Measurements from ENCODE around the gene ANKRD33. TPM values are rescaled to one million over a fixed set of nuclear protein-coding genes. Genes with fewer than 3 reads are reported as not detected.

ANKRD33 gene
- total RNA-seq, 1 experiment from 2014 or later, result not detected

- Histone ChIP-seq H3K36me3 (ENCODE audit: insufficient read depth, low read length) (no peaks in the 10 kb centered on the region), H3K4me3 (ENCODE audit: low read length) (no peak overlapping the region), H3K27ac (ENCODE audit: low read length) (no peak overlapping the region), H3K9me3 (ENCODE audit: low read length) (no peaks in the 10 kb centered on the region), H2AFZ (ENCODE audit: low read length) (no peak overlapping the region), H3K9ac (ENCODE audit: low read length) (no peak overlapping the region), H3K4me2 (ENCODE audit: low read depth, low read length, poor library complexity, severe bottlenecking) (no peak overlapping the region), H3K9me2 (replicated peaks; ENCODE audit: insufficient read depth, low read length) (no peaks in the 10 kb centered on the region), H4K20me1 (ENCODE audit: insufficient read depth, low read depth, low read length) (no peaks in the 10 kb centered on the region), H3K79me2 (ENCODE audit: low read length) (no peaks in the 10 kb centered on the region), H3K27me3 (ENCODE audit: low read length) (no peaks in the 10 kb centered on the region), H3K4me1 (ENCODE audit: low read length) (no peaks in the 10 kb centered on the region)
- no peak for DNase-seq
These were observed 25.4 kb downstream of the ANKRD33 start for GRCh38 chr12:51913071-51914033.

- H3K36me3 ChIP-seq (ENCODE audit: insufficient read depth, low read length), result no peaks in the 10 kb centered on the region
- H3K4me3 ChIP-seq (ENCODE audit: low read length), result no peak overlapping the region
- no peak overlapping the region for H3K9ac ChIP-seq (ENCODE audit: low read length)
- H3K9me3 ChIP-seq (ENCODE audit: low read length), result no peaks in the 10 kb centered on the region
- no peak overlapping the region for H2AFZ ChIP-seq (ENCODE audit: low read length)
- H3K4me2 ChIP-seq (ENCODE audit: low read depth, low read length, poor library complexity, severe bottlenecking), result no peak overlapping the region
- H3K27me3 ChIP-seq (ENCODE audit: low read length), result no peaks in the 10 kb centered on the region
- H3K27ac ChIP-seq (ENCODE audit: low read length), result no peak overlapping the region
- no peak for DNase-seq
- H3K9me2 ChIP-seq (replicated peaks; ENCODE audit: insufficient read depth, low read length), result no peaks in the 10 kb centered on the region
- no peaks in the 10 kb centered on the region for H3K4me1 ChIP-seq (ENCODE audit: low read length)
- H3K79me2 ChIP-seq (ENCODE audit: low read length), result no peaks in the 10 kb centered on the region
- H4K20me1 ChIP-seq (ENCODE audit: insufficient read depth, low read depth, low read length), result no peaks in the 10 kb centered on the region
These were observed 26.4 kb downstream of the ANKRD33 start for GRCh38 chr12:51914034-51914923.

- no peak for DNase-seq
- H4K20me1 ChIP-seq (ENCODE audit: insufficient read depth, low read depth, low read length), result no peaks in the 10 kb centered on the region
- H3K4me2 ChIP-seq (ENCODE audit: low read depth, low read length, poor library complexity, severe bottlenecking), result no peak overlapping the region
- H3K9me2 ChIP-seq (replicated peaks; ENCODE audit: insufficient read depth, low read length), result no peaks in the 10 kb centered on the region
- H3K36me3 ChIP-seq (ENCODE audit: insufficient read depth, low read length), result no peaks in the 10 kb centered on the region
- H3K9me3 ChIP-seq (ENCODE audit: low read length), result no peaks in the 10 kb centered on the region
- no peaks in the 10 kb centered on the region for H3K79me2 ChIP-seq (ENCODE audit: low read length)
- H2AFZ ChIP-seq (ENCODE audit: low read length), result no peak overlapping the region
- H3K27ac ChIP-seq (ENCODE audit: low read length), result no peak overlapping the region
- no peaks in the 10 kb centered on the region for H3K27me3 ChIP-seq (ENCODE audit: low read length)
- no peak overlapping the region for H3K9ac ChIP-seq (ENCODE audit: low read length)
- no peaks in the 10 kb centered on the region for H3K4me1 ChIP-seq (ENCODE audit: low read length)
- no peak overlapping the region for H3K4me3 ChIP-seq (ENCODE audit: low read length)
These were observed 27.2 kb downstream of the ANKRD33 start for GRCh38 chr12:51915003-51915625.

GRCh38 chr12:51915951-51916350 is 28.0 kb downstream of the ANKRD33 start:
- H3K4me2 ChIP-seq (ENCODE audit: low read depth, low read length, poor library complexity, severe bottlenecking), result no peak overlapping the region
- no peaks in the 10 kb centered on the region for H3K9me3 ChIP-seq (ENCODE audit: low read length)
- no peaks in the 10 kb centered on the region for H3K9me2 ChIP-seq (replicated peaks; ENCODE audit: insufficient read depth, low read length)
- no peak overlapping the region for H3K27ac ChIP-seq (ENCODE audit: low read length)
- no peak for DNase-seq
- no peak overlapping the region for H2AFZ ChIP-seq (ENCODE audit: low read length)
- H3K79me2 ChIP-seq (ENCODE audit: low read length), result no peaks in the 10 kb centered on the region
- no peaks in the 10 kb centered on the region for H3K36me3 ChIP-seq (ENCODE audit: insufficient read depth, low read length)
- H3K4me1 ChIP-seq (ENCODE audit: low read length), result no peaks in the 10 kb centered on the region
- no peak overlapping the region for H3K4me3 ChIP-seq (ENCODE audit: low read length)
- H4K20me1 ChIP-seq (ENCODE audit: insufficient read depth, low read depth, low read length), result no peaks in the 10 kb centered on the region
- no peak overlapping the region for H3K9ac ChIP-seq (ENCODE audit: low read length)
- no peaks in the 10 kb centered on the region for H3K27me3 ChIP-seq (ENCODE audit: low read length)

- no peaks in the 10 kb centered on the region for H3K36me3 ChIP-seq (ENCODE audit: insufficient read depth, low read length)
- no peak overlapping the region for H3K27ac ChIP-seq (ENCODE audit: low read length)
- no peak overlapping the region for H3K4me2 ChIP-seq (ENCODE audit: low read depth, low read length, poor library complexity, severe bottlenecking)
- DNase-seq, result no peak
- no peaks in the 10 kb centered on the region for H3K9me3 ChIP-seq (ENCODE audit: low read length)
- no peaks in the 10 kb centered on the region for H3K4me1 ChIP-seq (ENCODE audit: low read length)
- H3K27me3 ChIP-seq (ENCODE audit: low read length), result no peaks in the 10 kb centered on the region
- H2AFZ ChIP-seq (ENCODE audit: low read length), result no peak overlapping the region
- H3K9me2 ChIP-seq (replicated peaks; ENCODE audit: insufficient read depth, low read length), result no peaks in the 10 kb centered on the region
- no peaks in the 10 kb centered on the region for H3K79me2 ChIP-seq (ENCODE audit: low read length)
- no peak overlapping the region for H3K9ac ChIP-seq (ENCODE audit: low read length)
- H4K20me1 ChIP-seq (ENCODE audit: insufficient read depth, low read depth, low read length), result no peaks in the 10 kb centered on the region
- H3K4me3 ChIP-seq (ENCODE audit: low read length), result no peak overlapping the region
These were observed 29.2 kb downstream of the ANKRD33 start for GRCh38 chr12:51917041-51917590.

GRCh38 chr12:51917746-51918453 is 30.0 kb downstream of the ANKRD33 start:
- no peaks in the 10 kb centered on the region for H3K9me3 ChIP-seq (ENCODE audit: low read length)
- no peak overlapping the region for H3K4me2 ChIP-seq (ENCODE audit: low read depth, low read length, poor library complexity, severe bottlenecking)
- H3K79me2 ChIP-seq (ENCODE audit: low read length), result no peaks in the 10 kb centered on the region
- no peaks in the 10 kb centered on the region for H3K9me2 ChIP-seq (replicated peaks; ENCODE audit: insufficient read depth, low read length)
- H3K4me3 ChIP-seq (ENCODE audit: low read length), result no peak overlapping the region
- no peak overlapping the region for H2AFZ ChIP-seq (ENCODE audit: low read length)
- H3K9ac ChIP-seq (ENCODE audit: low read length), result no peak overlapping the region
- no peaks in the 10 kb centered on the region for H3K27me3 ChIP-seq (ENCODE audit: low read length)
- no peaks in the 10 kb centered on the region for H4K20me1 ChIP-seq (ENCODE audit: insufficient read depth, low read depth, low read length)
- H3K27ac ChIP-seq (ENCODE audit: low read length), result no peak overlapping the region
- no peak for DNase-seq
- H3K4me1 ChIP-seq (ENCODE audit: low read length), result no peaks in the 10 kb centered on the region
- no peaks in the 10 kb centered on the region for H3K36me3 ChIP-seq (ENCODE audit: insufficient read depth, low read length)

- Histone ChIP-seq H2AFZ (ENCODE audit: low read length) (no peak overlapping the region), H3K4me2 (ENCODE audit: low read depth, low read length, poor library complexity, severe bottlenecking) (no peak overlapping the region), H3K9me3 (ENCODE audit: low read length) (no peaks in the 10 kb centered on the region), H3K27me3 (ENCODE audit: low read length) (no peaks in the 10 kb centered on the region), H4K20me1 (ENCODE audit: insufficient read depth, low read depth, low read length) (no peaks in the 10 kb centered on the region), H3K27ac (ENCODE audit: low read length) (no peak overlapping the region), H3K9ac (ENCODE audit: low read length) (no peak overlapping the region), H3K4me1 (ENCODE audit: low read length) (peaks cover 13% of the 10 kb centered on the region), H3K79me2 (ENCODE audit: low read length) (no peaks in the 10 kb centered on the region), H3K4me3 (ENCODE audit: low read length) (no peak overlapping the region), H3K9me2 (replicated peaks; ENCODE audit: insufficient read depth, low read length) (no peaks in the 10 kb centered on the region), H3K36me3 (ENCODE audit: insufficient read depth, low read length) (no peaks in the 10 kb centered on the region)
- DNase-seq, result no peak
These were observed 32.1 kb downstream of the ANKRD33 start for GRCh38 chr12:51920046-51920445.

Measured in Karpas-422 (cell line).